Stimulated activated CD4-positive, alpha-beta T cell treated with anti-CD3 and anti-CD28 coated beads, Interleukin-15, amount 100 ng/mL, for 48 hours (primary cell): ENCODE results near the gene TPPP2.
"Not testable (repeated sequence)": the region's sequence is repeated elsewhere in the genome, so short reads cannot be mapped to it uniquely, and the experiment has no call there.

Experiments used
- DNase-seq, 2 donors: peaks; one replicate each; pipeline ENCODE4 v3.0.0-alpha.2; 2020; ENCODE audit warnings: low read depth in 2 of 2

The TPPP2 gene

GRCh38 chr14:21029917-21030316 is at the start of gene TPPP2:
Gene TPPP2, plus strand, starts transcription at chr14:21030217. Its CDS starts 365 bp downstream, at chr14:21030582.
- no peak for DNase-seq

GRCh38 chr14:20980906-20981305 is 49.1 kb upstream of the TPPP2 start:
- no peak for DNase-seq

GRCh38 chr14:20982646-20983369 is 47.2 kb upstream of the TPPP2 start:
- DNase-seq: no peak

- not testable (repeated sequence) for DNase-seq
Observed at GRCh38 chr14:20985650-20986049, 44.4 kb upstream of the TPPP2 start.

GRCh38 chr14:20986811-20987210 is 43.2 kb upstream of the TPPP2 start:
- DNase-seq: no peak

- DNase-seq: no peak
Observed at GRCh38 chr14:20988717-20989470, 41.1 kb upstream of the TPPP2 start.

- no peak for DNase-seq
Observed at GRCh38 chr14:20989471-20989786, 40.6 kb upstream of the TPPP2 start.

- peak; percentile 83 to 85 for DNase-seq
Observed at GRCh38 chr14:20989787-20990600, 40.0 kb upstream of the TPPP2 start, which contains the start of gene METTL17. Gene METTL17, plus strand, starts transcription at chr14:20989980. Its CDS starts 23 bp downstream, at chr14:20990003.

- DNase-seq: no peak
Observed at GRCh38 chr14:20996521-20996920, 33.5 kb upstream of the TPPP2 start.

- DNase-seq: no peak
Observed at GRCh38 chr14:20997115-20997514, 32.9 kb upstream of the TPPP2 start.

- no peak for DNase-seq
Observed at GRCh38 chr14:20997564-20997963, 32.5 kb upstream of the TPPP2 start.

GRCh38 chr14:20998139-20998538 is 31.9 kb upstream of the TPPP2 start:
- no peak for DNase-seq

GRCh38 chr14:20998674-20999366 is 31.2 kb upstream of the TPPP2 start, which contains the start of gene SLC39A2:
Gene SLC39A2, plus strand, starts transcription at chr14:20999293. Its CDS starts 154 bp downstream, at chr14:20999447.
- DNase-seq: no peak

- no peak for DNase-seq
Observed at GRCh38 chr14:20999591-20999990, 30.4 kb upstream of the TPPP2 start.

- DNase-seq: no peak
Observed at GRCh38 chr14:21001218-21001617, 28.8 kb upstream of the TPPP2 start.

GRCh38 chr14:21003788-21004346 is 26.1 kb upstream of the TPPP2 start:
- no peak for DNase-seq

GRCh38 chr14:21009721-21010120 is 20.3 kb upstream of the TPPP2 start:
- DNase-seq: not testable (repeated sequence)

- no peak for DNase-seq
Observed at GRCh38 chr14:21011136-21011535, 18.9 kb upstream of the TPPP2 start.

- DNase-seq: peak; percentile 51 to 62
Observed at GRCh38 chr14:21014761-21015190, 15.2 kb upstream of the TPPP2 start.

- DNase-seq: no peak
Observed at GRCh38 chr14:21015312-21015711, 14.7 kb upstream of the TPPP2 start.
